Ovary (tissue), 9 donors: ENCODE data around the gene KCNK17. TPM values are rescaled to one million over a fixed set of nuclear protein-coding genes. Genes with fewer than 3 reads are reported as not detected.
A peak's percentile ranks its signal among the peaks of the same experiment; 100 is the strongest.

Source experiments
- DNase-seq, 5 donors: peaks; one replicate each; pipeline ENCODE4 v3.0.0-alpha.2; 2019 to 2020
- H3K27ac ChIP-seq, 2 donors: fragments of 200-600 bp; one replicate each; pipeline versions ENCODE4 v1.5.1 to v1.8.0; 2019 to 2022
- H3K27me3 ChIP-seq: fragments of 200-600 bp; one replicate; pipeline ENCODE4 v1.8.0; 2022
- H3K36me3 ChIP-seq: fragments of 200-600 bp; sonication (generic); one replicate; pipeline ENCODE4 v1.5.1; 2019
- H3K4me1 ChIP-seq: one replicate; pipeline ENCODE4 v1.8.1; 2013; ENCODE audit warnings: mild to moderate bottlenecking, moderate library complexity; ENCODE audit not compliant: insufficient read depth
- H3K4me3 ChIP-seq: fragments of 200-600 bp; sonication (generic); one replicate; pipeline ENCODE4 v1.5.1; 2017
- H3K9me3 ChIP-seq, 2 donors: fragments of 200-600 bp in 1 of 2; sonication (generic) in 1 of 2; one replicate each; pipeline versions ENCODE4 v1.5.1 to v1.8.1; 2013 to 2019; ENCODE audit warnings: mild to moderate bottlenecking in 1 of 2, moderate library complexity in 1 of 2
- CTCF ChIP-seq, 3 donors: fragments of 450-650 bp in 2 of 3; fragments of 200-600 bp in 1 of 3; IDR thresholded peaks; one replicate each; pipeline versions ENCODE4 v1.5.1 to v1.8.0; 2016 to 2022; ENCODE audit warnings: antibody characterized with exemption in 3 of 3, mild to moderate bottlenecking in 1 of 3
- EP300 ChIP-seq: sonication (generic); formaldehyde crosslinking; IDR thresholded peaks from one replicate; pipeline ENCODE4 v1.6.1; 2017; ENCODE audit warnings: antibody characterized with exemption
- POLR2A ChIP-seq: fragments of 450-650 bp; IDR thresholded peaks from one replicate; pipeline ENCODE4 v1.6.1; 2017; ENCODE audit warnings: antibody characterized with exemption, mild to moderate bottlenecking, moderate library complexity
- WGBS, 3 donors: extraction: QIAGEN DNeasy Blood & Tissue Kit in 1 of 3; methylation state at CpG; one replicate each; pipeline versions ENCODE4 v1.1.5 to v1.1.7; 2013 to 2017; 5-methylcytosine and 5-hydroxymethylcytosine counted together
- intact Hi-C, 4 donors: fragments of 100-400 bp; cut with DNase I; formaldehyde crosslinking; loops; one replicate each; pipeline versions ENCODE4 v1.11.0 to v1.15.1; 2022 to 2023
- polyA plus RNA-seq, 2 donors: library from polyadenylated mRNA; stranded (reverse); fragments of 200-250 nt in 1 of 2; fragments of 350-450 nt in 1 of 2; fragmentation: Illumina TruSeq in 1 of 2; extraction: RNeasy Lipid Tissue Mini Kit (QIAGEN cat#74804) in 1 of 2; gene quantifications; one replicate each; pipeline ENCODE4 v1.2.3, GENCODE V29; 2013 to 2014
- total RNA-seq, 7 donors: library from RNA; depleted of rRNA in 2 of 7; stranded (reverse); fragments of >200 nt in 2 of 7; fragmentation: NEBNext Ultra II Directional in 3 of 7; extraction: Animal tissue kit (Norgen Biotek cat#: 25700) in 3 of 7; gene quantifications; one replicate each; pipeline versions ENCODE4 v1.1.0 to v1.2.4, GENCODE V29; 2016 to 2023
- donor health status: DM: no; HTN: no; CAD: no; lungs with moderate emphysema.
- donor health status: DM: no; HTN: no; CAD: no.
- donor health status: Bipolar disorder and iron deficiency.
- donor health status: DM: yes; HTN: yes; CAD: no.
- donor health status: DM: no; HTN: no; CAD: no.
- donor health status: DM: yes; HTN: yes; CAD: no.

KCNK17 gene
- total and polyA plus RNA-seq, 9 donors = 0.08 to 1.0 (median 0.35) TPM; not detected in 5

DNA sequence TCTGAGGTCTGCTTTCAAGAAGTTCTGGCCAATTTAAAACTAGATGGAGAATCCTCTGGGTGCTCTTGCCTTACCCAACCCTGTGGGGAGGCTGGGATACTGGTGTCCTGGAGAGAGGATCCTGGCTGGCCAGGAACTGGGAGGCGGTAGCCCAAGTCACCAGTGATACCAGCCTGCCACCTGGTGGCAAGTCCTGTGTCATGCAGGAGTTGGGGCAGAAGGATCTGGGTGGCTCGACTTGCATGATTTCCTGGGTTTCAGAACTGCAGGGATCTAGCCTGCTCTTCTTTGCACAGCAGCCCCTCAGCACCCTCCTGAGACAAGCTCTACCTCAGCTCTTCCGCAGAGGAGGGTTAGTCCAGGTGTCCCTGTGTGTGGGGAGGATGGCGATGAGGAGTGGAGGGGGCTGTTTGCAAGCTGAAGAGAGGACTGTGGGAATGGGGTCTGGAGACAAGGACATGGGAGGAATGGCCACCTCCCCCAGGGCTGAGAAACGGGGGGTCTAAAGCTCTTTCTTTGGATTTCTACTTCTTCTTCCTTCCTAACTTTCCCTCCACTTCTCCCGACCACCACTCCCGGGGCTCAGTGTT, 4.2 kb downstream of the KCNK17 start:
- H3K4me1 ChIP-seq = peaks cover 6% of the 10 kb centered on the region
- no peak overlapping the region for H3K4me3 ChIP-seq
- H3K27me3 ChIP-seq = no peaks in the 10 kb centered on the region
- peak; percentile 36 to 75 (median 62) for DNase-seq
- H3K9me3 ChIP-seq = no peaks in the 10 kb centered on the region
- intact Hi-C loops = loop anchor here in 2 of 4 donors (5.0 to 10.0 kb wide), 2 partner anchors 143 to 435 kb away; no protein-coding TSS in a partner anchor
- no peak overlapping the region for H3K27ac ChIP-seq
- TF ChIP-seq CTCF (IDR thresholded peaks at IDR 0.05) (peak; percentile 27 to 59 (median 54)), POLR2A (no peak), EP300 (no peak)
- WGBS, 3 donors = 39 to 45% (median 43%) methylated on average over 7 of the region's 7 CpGs
- H3K36me3 ChIP-seq = no peaks in the 10 kb centered on the region

DNA sequence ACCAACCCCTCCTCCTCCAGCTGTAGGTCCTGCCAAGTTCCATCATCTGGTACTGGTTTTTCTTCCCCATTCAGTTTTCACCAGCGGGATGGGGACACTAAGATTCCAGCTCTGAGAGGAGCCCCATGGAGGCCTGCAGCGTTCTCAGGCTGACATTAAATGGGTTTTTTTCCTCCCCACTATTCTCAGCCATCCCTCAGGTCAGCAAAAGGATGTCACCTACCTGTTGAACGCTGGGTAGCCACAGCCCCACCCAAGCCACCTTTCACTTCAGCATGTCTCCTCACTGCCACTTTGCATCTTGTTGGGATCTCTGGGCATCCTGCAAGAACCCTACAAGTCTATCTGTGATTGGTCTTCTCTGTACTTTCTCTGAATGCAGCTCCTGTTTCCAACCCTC, 6.8 kb downstream of the KCNK17 start:
- H3K4me1 ChIP-seq = no peaks in the 10 kb centered on the region
- intact Hi-C loops = loop anchor here in 2 of 4 donors (5.0 to 10.0 kb wide), 2 partner anchors 140 to 433 kb away; no protein-coding TSS in a partner anchor
- no peaks in the 10 kb centered on the region for H3K36me3 ChIP-seq
- no peak for TF ChIP-seq CTCF (IDR thresholded peaks at IDR 0.05)
- TF ChIP-seq EP300 = no peak
- TF ChIP-seq POLR2A = no peak
- 79 to 88% (median 80%) methylated on average over 3 of the region's 3 CpGs for WGBS, 3 donors
- DNase-seq = no peak
- no peak overlapping the region for H3K27ac ChIP-seq
- no peak overlapping the region for H3K4me3 ChIP-seq
- H3K9me3 ChIP-seq = no peaks in the 10 kb centered on the region
- H3K27me3 ChIP-seq = no peaks in the 10 kb centered on the region

- no peak overlapping the region for H3K27ac ChIP-seq
- intact Hi-C loops = loop anchor here in 3 of 4 donors (2.0 to 10.0 kb wide), 3 partner anchors 138 to 430 kb away; no protein-coding TSS in a partner anchor
- DNase-seq = no peak
- no peaks in the 10 kb centered on the region for H3K4me1 ChIP-seq
- TF ChIP-seq EP300 (no peak), POLR2A (no peak), CTCF (IDR thresholded peaks at IDR 0.05) (no peak)
- H3K36me3 ChIP-seq = no peaks in the 10 kb centered on the region
- no peaks in the 10 kb centered on the region for H3K27me3 ChIP-seq
- H3K9me3 ChIP-seq = no peaks in the 10 kb centered on the region
- H3K4me3 ChIP-seq = no peak overlapping the region
Measured at GRCh38 chr6:39304951-39305350, 9.3 kb downstream of the KCNK17 start.

GRCh38 chr6:39303425-39304153, 10.6 kb downstream of the KCNK17 start:
- H3K4me1 ChIP-seq = no peaks in the 10 kb centered on the region
- H3K9me3 ChIP-seq = no peaks in the 10 kb centered on the region
- DNase-seq = no peak
- H3K27ac ChIP-seq = no peak overlapping the region
- TF ChIP-seq EP300 = no peak
- no peak for TF ChIP-seq POLR2A
- TF ChIP-seq CTCF (IDR thresholded peaks at IDR 0.05) = no peak
- no peaks in the 10 kb centered on the region for H3K27me3 ChIP-seq
- 83 to 88% (median 84%) methylated on average over 30 of the region's 30 CpGs for WGBS, 3 donors
- no peaks in the 10 kb centered on the region for H3K36me3 ChIP-seq
- intact Hi-C loops = loop anchor here in 3 of 4 donors (2.0 to 10.0 kb wide), 3 partner anchors 137 to 429 kb away; no protein-coding TSS in a partner anchor
- H3K4me3 ChIP-seq = no peak overlapping the region
